ENCODE data around the gene NACA. TPM values are rescaled to one million over a fixed set of nuclear protein-coding genes. Genes with fewer than 3 reads are reported as not detected.

The NACA gene
- total RNA-seq, 1 experiment from 2014 or later = 1,420 TPM

- Histone ChIP-seq H3K79me2 (ENCODE audit: low read length) (peaks cover 45% of the 10 kb centered on the region), H3K4me1 (ENCODE audit: insufficient read depth, low read length) (peaks cover 33% of the 10 kb centered on the region), H3K9me3 (ENCODE audit: low read length) (no peaks in the 10 kb centered on the region), H4K20me1 (ENCODE audit: low read length) (peaks cover 37% of the 10 kb centered on the region), H3K4me3 (ENCODE audit: low read length) (peak overlapping the region; percentile 88), H3F3A (ENCODE audit: low read length, unreplicated experiment) (no peaks in the 10 kb centered on the region), H3K9ac (ENCODE audit: low read length) (peak overlapping the region; percentile 99), H3K27me3 (ENCODE audit: low read length) (no peaks in the 10 kb centered on the region), H3K36me3 (ENCODE audit: low read depth, low read length) (peaks cover 34% of the 10 kb centered on the region), H3K27ac (ENCODE audit: low read length) (peak overlapping the region; percentile 77), H2AFZ (ENCODE audit: low read length) (peak overlapping the region; percentile 84), H3K4me2 (ENCODE audit: low read length) (peak overlapping the region; percentile 98), H3K9me2 (replicated peaks; ENCODE audit: low read length) (no peaks in the 10 kb centered on the region)
- intact Hi-C loops (cut with micrococcal nuclease) = loop anchor here (1.0 to 2.0 kb wide), 3 partner anchors 37 to 89 kb away; partner anchors contain the start of gene PTGES3
- TF ChIP-seq EZH2phosphoT487 (IDR thresholded peaks at IDR 0.05; ENCODE audit: borderline replicate concordance, low read length) (no peak), CTCF (conservative IDR thresholded peaks at IDR 0.05; ENCODE audit: low read depth, low read length) (no peak), EZH2 (IDR thresholded peaks at IDR 0.05; ENCODE audit: low read length, unreplicated experiment) (no peak)
- ATAC-seq (no peak), DNase-seq (no peak)
- TSS peak; percentile 81 for BruUV-seq (replicated peaks)
- ChIA-PET CTCF (interaction anchor here (1.6 kb wide), 1 partner anchor 89 kb away, joined by 6 read pairs; no protein-coding TSS in a partner anchor), POLR2A (ENCODE audit: unreplicated experiment) (interaction anchor here (0.5 to 1.0 kb wide), 8 partner anchors 14 to 607 kb away, joined by 3 to 14 read pairs (median 4); partner anchors contain the start of gene PTGES3)
Observed at GRCh38 chr12:56725723-56726102, 614 bp upstream of the NACA start.

- H3K9me2 ChIP-seq (replicated peaks; ENCODE audit: low read length) = no peaks in the 10 kb centered on the region
Observed at GRCh38 chr12:56724701-56724971, 463 bp downstream of the NACA start.

More at GRCh38 chr12:56724701-56724971, 463 bp downstream of the NACA start:
- Histone ChIP-seq H3K9me3 (ENCODE audit: low read length) (no peaks in the 10 kb centered on the region), H3K4me3 (ENCODE audit: low read length) (peak overlapping the region; percentile 88), H3K36me3 (ENCODE audit: low read depth, low read length) (peaks cover 45% of the 10 kb centered on the region), H4K20me1 (ENCODE audit: low read length) (peaks cover 47% of the 10 kb centered on the region), H3K27me3 (ENCODE audit: low read length) (no peaks in the 10 kb centered on the region), H3K4me1 (ENCODE audit: insufficient read depth, low read length) (peaks cover 39% of the 10 kb centered on the region), H3K9ac (ENCODE audit: low read length) (peak overlapping the region; percentile 99), H3K4me2 (ENCODE audit: low read length) (peak overlapping the region; percentile 98), H3F3A (ENCODE audit: low read length, unreplicated experiment) (no peaks in the 10 kb centered on the region), H2AFZ (ENCODE audit: low read length) (peak overlapping the region; percentile 3; the same call in 1 of the 2 replicates), H3K27ac (ENCODE audit: low read length) (peak overlapping the region; percentile 77), H3K79me2 (ENCODE audit: low read length) (peaks cover 55% of the 10 kb centered on the region)
- TF ChIP-seq EZH2phosphoT487 (IDR thresholded peaks at IDR 0.05; ENCODE audit: borderline replicate concordance, low read length) (no peak), CTCF (conservative IDR thresholded peaks at IDR 0.05; ENCODE audit: low read depth, low read length) (no peak), EZH2 (IDR thresholded peaks at IDR 0.05; ENCODE audit: low read length, unreplicated experiment) (no peak)
- POLR2A ChIA-PET (ENCODE audit: unreplicated experiment) = interaction anchor here (0.6 to 1.0 kb wide), 2 partner anchors 36 to 39 kb away, joined by 3 to 12 read pairs; partner anchors contain the start of gene PTGES3
- BruUV-seq (replicated peaks) = TSS peak; percentile 71
- no peak for ATAC-seq
- no peak for DNase-seq
- intact Hi-C loops (cut with micrococcal nuclease) = loop anchor here (2.0 kb wide), 2 partner anchors 36 to 88 kb away; partner anchors contain the start of gene PTGES3
- CTCF ChIA-PET = interaction anchor here (1.6 kb wide), 1 partner anchor 88 kb away, joined by 6 read pairs; no protein-coding TSS in a partner anchor

All from PC-3 (cell line).